Daoy (cell line): ENCODE measurements around the gene RGS1. TPM values are rescaled to one million over a fixed set of nuclear protein-coding genes. Genes with fewer than 3 reads are reported as not detected.

Experiments
- DNase-seq: peaks from one replicate; pipeline ENCODE4 v3.0.0-alpha.2; 2015; ENCODE audit warnings: low read depth
- total RNA-seq: library from RNA; depleted of rRNA; stranded (reverse); fragments of >200 nt; shearing (Covaris generic); gene quantifications from 2 replicates; pipeline ENCODE4 v1.2.3, GENCODE V29; 2014; rRNA removed

RGS1 gene
- total RNA-seq: not detected in 2 replicates

- no peak for DNase-seq
Observed at GRCh38 chr1:192575499-192576189, at the start of gene RGS1. TSS of gene RGS1 (plus strand) at chr1:192575773. CDS start at chr1:192575793, 20 bp downstream.

GRCh38 chr1:192527111-192527795 is 48.3 kb upstream of the RGS1 start:
- DNase-seq: no peak

GRCh38 chr1:192527950-192528349 is 47.6 kb upstream of the RGS1 start:
- no peak for DNase-seq

- no peak for DNase-seq
Observed at GRCh38 chr1:192529031-192529755, 46.4 kb upstream of the RGS1 start.

- no peak for DNase-seq
Observed at GRCh38 chr1:192529811-192530210, 45.8 kb upstream of the RGS1 start.

GRCh38 chr1:192530254-192530653 is 45.3 kb upstream of the RGS1 start:
- DNase-seq: no peak

GRCh38 chr1:192531037-192531703 is 44.4 kb upstream of the RGS1 start:
- DNase-seq: peak; percentile 89

GRCh38 chr1:192534666-192535065 is 40.9 kb upstream of the RGS1 start:
- DNase-seq: no peak

- DNase-seq: no peak
Observed at GRCh38 chr1:192535916-192536664, 39.5 kb upstream of the RGS1 start.

GRCh38 chr1:192538407-192539296 is 36.9 kb upstream of the RGS1 start:
- no peak for DNase-seq

- peak; percentile 87 for DNase-seq
Observed at GRCh38 chr1:192539297-192540092, 36.1 kb upstream of the RGS1 start.

- no peak for DNase-seq
Observed at GRCh38 chr1:192543445-192543844, 32.1 kb upstream of the RGS1 start.

GRCh38 chr1:192545896-192546521 is 29.6 kb upstream of the RGS1 start:
- no peak for DNase-seq

- DNase-seq: no peak
Observed at GRCh38 chr1:192546596-192547190, 28.9 kb upstream of the RGS1 start.

- DNase-seq: no peak
Observed at GRCh38 chr1:192547501-192547900, 28.1 kb upstream of the RGS1 start.

GRCh38 chr1:192549937-192550336 is 25.6 kb upstream of the RGS1 start:
- no peak for DNase-seq

GRCh38 chr1:192550922-192551534 is 24.5 kb upstream of the RGS1 start:
- DNase-seq: peak; percentile 64

GRCh38 chr1:192552760-192553191 is 22.8 kb upstream of the RGS1 start:
- DNase-seq: no peak
